Activated CD8-positive, alpha-beta memory T cell treated with anti-CD3 and anti-CD28 coated beads, Interleukin-2, amount 50 U/mL, for 48 hours (primary cell): ENCODE measurements around the gene RHEX.
"Not testable (repeated sequence)": the region's sequence is repeated elsewhere in the genome, so short reads cannot be mapped to it uniquely, and the experiment has no call there.

ENCODE experiments used
- DNase-seq: peaks from one replicate; pipeline ENCODE4 v3.0.0-alpha.2; 2020

Gene RHEX, protein sequence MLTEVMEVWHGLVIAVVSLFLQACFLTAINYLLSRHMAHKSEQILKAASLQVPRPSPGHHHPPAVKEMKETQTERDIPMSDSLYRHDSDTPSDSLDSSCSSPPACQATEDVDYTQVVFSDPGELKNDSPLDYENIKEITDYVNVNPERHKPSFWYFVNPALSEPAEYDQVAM

DNA sequence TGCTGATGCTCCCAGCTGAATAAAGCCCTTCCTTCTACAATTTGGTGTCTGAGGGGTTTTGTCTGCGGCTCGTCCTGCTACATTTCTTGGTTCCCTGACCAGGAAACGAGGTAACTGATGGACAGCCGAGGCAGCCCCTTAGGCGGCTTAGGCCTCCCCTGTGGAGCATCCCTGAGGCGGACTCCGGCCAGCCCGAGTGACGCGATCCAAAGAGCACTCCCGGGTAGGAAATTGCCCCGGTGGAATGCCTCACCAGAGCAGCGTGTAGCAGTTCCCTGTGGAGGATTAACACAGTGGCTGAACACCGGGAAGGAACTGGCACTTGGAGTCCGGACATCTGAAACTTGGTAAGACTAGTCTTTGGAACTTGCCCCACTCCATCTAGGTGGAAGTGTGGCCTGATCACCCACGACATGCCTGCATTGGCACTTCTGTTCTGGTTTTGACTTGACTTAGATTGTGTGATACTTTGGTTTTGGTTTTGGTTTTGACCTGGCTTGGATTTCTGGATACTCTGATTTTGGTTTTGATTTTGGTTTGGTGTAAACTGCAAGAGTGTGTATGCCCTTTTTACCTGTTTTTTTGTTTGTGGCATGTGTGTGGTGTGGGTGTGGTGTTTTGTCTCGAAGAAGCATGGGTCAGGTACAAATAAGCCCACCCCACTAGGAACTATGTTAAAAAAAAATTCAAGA, at the start of gene RHEX:
RHEX (plus strand) TSS at position 255 of the 692 bp plus-strand sequence. CDS start 44,656 bp downstream, outside the sequence.
- DNase-seq, result not testable (repeated sequence)

DNA sequence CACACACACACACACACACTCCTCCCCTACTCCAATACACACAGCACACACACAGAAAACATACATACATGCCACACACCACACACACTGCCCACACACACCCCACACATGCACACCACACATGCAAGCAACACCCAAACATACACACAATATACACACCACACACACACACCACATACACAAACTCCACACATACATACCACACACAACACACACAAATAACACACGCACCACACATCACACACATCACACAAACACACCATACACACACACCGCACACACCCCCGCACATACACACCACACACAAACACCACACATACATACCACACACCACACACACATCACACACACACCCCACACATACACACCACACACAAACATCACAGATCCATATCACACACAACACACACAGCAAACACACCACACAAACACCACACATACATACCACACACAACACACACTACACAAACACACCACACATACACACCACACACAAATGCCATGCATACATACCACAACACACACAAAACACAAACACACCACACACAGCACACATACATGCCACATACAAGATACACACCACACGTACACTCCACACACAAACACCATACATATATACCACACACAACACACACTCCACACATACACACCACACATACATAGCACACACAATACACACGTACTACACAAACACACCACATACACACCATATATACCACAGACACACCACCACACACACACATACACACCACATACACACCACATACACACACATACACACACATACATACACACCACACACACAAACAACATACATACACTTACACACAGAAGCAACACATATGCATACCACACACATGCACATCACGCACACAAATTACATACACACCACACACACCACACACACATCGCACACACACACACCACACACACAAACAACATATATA, 48.8 kb upstream of the RHEX start:
- no peak for DNase-seq

DNA sequence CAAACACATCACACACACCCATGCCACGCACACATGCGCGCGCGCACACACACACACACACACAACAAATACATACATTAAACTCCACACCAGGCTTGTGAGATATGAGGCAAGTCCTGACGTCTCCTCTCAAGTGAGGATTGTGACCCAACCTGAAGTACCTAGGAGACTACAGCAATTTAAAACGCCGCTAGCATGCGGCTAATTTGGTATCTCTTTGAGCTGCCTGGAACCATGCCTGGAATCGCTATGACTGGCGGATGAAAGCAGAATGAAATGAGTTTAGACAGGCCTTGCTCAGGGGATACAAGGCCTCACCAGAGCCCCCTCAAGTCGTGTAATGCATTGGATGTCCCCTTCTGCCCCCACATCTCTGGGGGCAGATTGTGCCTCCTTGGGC, 48.1 kb upstream of the RHEX start:
- DNase-seq, result peak; percentile 29

DNA sequence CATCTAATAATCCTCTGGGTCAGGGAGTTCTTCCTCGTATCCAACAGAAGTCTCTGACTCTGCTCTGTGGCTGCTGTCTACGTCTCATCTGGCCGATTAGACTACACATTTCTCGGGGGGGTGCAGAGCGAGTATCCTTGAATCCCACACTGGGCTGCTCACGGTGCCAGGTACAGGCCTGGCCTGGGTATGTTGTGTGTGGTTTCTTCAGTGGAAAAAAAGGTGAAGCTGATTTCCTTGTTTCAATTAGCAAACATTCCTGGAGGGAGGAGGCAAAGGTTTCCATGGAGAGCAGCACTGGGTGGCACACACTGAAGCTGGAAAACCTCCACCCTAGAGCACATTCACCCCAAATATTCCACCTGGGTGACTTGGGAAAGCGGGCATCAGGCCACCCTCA, 47.7 kb upstream of the RHEX start:
- DNase-seq, result no peak

DNA sequence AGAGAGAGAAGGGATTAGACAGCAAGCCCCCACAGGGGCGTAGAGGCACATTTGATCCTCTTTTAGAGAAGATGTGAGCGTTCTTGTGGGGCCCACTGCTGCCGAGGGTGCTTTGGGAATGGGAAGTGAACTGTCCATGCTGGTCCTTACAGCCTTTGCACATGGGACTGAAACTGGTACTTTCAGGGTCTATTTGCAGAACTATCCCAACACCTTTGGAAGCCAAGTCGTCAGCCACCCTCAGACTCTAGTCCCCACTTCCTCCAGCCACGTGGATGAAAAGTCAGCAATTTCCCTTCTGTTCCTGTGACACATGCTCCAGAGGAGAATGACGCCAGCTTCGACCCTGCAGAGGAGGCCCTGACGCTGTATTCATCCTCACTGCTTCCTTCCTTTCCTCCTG, 47.2 kb upstream of the RHEX start:
- DNase-seq, result no peak

DNA sequence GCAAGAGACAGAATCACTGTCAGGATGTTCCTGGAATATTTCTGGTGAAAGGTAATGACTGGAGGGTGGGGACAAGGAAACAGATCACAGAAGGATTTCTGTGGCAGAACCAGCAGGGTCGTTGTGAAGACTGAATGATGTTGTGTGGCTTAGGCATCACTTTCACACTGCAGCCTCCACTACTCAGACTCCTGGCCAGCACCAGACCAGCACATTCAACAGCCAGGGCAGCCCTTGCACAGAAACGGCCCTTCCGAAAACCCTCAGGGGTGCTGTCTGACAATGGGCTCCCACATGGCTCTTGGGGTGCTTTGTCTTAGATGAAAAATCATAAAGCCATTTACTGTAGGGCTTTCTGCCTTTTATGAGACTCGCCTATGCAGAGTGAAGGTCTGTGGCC, 46.0 kb upstream of the RHEX start:
- DNase-seq, result no peak

DNA sequence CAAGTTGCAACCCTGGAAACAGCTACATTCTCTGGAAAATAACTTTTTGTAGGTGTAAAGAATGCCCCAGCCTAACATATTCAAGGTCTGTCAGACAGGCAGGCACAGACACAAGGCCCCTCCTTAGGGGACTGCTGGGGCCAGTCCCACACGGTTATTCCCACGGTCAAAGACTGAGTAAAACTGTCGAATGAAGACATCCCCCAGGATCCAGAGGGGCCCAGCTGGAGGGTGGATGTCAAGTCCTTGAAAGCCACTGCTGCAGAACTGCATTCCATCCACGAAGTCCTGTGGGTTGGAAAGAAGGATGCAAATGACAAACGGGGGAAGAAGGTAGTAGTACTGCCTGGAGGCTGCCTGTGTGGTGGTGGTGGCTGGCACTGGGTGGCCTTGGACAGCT, 42.9 kb upstream of the RHEX start:
- no peak for DNase-seq

DNA sequence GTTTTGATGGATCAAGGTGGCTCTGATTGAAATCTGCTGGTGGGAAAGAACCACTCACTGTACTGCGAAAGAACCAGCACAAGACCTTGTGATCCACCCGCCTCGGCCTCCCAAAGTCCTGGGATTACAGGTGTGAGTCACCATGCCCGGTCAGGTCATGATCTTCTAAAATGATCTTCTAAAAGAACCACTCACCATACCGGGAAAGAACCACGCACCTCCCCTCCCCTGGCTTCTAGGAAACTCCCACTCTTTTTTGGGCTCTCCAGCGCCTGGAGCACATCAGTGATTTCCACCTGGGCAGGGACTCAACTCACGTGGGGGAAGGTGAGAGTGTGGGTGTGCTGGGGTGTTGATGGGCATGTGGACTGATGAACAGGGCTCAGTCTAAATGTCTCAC, 41.9 kb upstream of the RHEX start:
- no peak for DNase-seq

DNA sequence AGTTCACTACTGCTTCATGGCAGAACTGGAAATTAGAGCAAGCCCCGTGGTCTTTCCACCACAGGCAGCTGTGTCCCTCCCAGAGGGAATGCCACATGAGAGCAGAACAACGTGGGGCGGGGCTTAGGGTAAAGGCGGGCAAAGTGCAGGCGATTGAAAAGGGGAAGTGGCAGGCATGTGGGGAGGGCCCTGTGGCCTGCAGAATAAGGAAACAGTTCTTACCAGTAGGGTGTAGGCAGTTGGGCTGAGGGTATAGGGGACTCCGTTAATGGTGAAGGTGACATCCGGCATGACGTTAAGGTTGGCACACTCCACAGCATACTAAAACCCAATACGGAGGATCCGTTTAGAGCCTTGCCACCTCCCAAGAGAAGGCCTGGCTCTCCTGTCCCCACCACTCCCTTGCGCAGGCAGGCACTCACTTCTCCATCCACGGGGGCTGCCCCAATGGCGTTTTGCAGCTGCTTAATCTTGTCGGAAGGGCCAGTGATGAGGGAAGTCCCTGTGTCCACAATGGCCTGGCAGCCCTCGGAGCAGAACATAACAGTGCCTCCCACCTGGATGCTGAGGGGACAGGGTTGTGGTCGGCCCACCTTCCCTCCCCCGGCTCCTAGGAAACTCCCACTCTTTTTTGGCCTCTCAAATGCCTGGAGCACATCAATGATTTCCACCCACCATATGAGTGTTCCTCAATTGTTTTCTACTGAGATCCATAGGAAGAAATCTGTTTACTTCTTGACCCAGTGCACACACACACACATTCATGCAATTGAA, 40.7 kb upstream of the RHEX start:
- no peak for DNase-seq

DNA sequence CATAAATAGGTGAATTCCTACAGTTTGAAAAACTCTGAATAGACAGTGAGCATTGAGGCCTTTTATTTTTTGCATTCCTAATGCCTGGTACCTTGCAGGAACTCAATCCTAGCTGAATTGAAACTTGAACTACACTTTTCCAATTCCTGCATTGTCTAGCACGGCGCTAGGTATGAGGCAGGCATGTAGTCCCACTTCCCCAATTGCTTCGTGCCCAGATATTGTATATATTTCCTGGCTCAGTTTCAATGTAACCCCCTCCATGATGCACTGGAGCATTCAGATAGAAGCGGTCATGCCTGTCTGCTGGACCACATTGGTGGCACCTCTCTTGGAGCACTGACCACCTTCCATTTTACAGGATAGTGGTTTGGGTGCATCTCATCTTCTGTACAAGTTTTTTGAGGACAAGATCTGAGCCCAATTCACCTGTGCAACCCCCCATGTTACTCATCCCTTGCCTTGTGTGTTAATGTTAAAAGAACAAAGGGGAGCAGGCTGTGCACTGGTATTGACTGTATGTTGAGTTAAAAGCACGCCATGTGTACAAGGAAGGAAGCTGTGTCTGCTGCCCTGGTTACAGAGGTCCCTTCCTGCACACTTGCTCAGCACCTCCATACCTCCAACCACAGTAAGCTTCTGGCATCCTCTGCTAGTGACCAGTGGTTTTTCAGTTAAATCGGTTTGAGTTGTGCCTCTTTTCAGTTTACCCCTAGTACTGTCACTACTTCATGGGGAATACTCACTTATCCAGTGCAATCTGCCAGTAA, 39.8 kb upstream of the RHEX start:
- no peak for DNase-seq

DNA sequence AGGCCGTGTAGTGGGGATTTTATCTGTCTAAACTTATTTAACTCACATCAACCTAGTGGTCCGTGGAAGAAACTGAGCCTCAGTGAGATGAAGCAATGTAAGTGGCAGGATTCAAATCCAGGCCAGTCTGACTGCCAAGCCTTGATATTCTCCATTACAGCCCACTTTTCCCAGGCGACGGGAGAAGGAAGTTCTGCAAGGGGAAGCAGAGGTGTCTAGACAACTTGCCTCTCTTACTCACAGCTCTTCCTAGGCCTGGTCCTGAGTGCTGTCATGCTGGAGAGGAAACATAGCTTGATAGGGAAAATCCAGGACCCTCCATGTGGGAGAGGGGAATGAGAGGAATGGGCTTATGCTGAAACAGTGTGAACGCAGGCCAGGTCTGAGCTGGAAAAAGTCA, 38.4 kb upstream of the RHEX start:
- DNase-seq, result no peak

DNA sequence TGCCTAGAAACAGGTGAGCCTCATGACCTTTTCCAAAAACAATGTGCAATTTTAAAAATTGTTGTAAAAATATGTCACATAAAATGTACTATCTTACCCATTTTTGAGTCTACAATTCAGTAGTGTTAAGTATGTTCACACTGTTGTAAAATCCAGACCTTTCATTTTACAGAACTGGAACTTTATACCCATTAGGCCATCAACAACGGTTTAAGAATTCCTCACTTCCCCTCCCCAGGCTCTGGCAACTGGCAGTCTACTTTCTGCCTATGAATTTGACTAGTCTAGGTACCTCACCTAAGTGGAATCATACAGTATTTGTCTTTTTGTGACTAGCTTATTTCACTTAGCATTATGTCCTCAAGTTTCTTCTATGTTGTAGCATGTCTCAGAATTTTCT, 37.9 kb upstream of the RHEX start:
- DNase-seq, result no peak

DNA sequence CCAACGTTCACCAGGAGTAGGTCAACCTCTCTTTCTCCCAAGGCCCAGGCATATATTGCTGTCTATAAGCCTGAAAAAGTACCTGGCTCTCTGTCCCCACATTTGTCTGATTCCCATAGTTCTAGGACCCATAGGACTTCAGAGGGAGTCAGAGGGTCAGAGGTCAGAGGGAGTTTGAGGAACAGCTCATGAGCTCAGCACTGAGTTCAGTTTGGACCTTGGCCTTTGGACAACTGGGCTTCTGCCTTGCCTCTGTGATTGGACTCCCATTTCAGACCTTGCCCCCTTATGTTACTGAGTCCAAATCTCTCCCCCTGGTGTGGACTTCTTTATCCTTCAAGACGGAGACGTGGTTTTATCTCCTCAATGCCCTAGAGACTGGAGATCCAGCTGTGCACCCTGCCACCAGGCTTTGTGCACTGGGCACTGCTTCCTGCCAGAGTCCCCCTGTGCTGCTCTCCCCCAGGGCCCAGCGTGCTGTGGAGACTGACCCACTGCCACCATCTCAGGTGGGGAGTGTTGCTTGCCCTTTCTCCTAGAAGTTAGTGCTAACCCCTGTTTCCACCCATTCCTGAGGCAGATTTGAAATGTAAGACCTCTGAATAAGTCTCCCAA, 32.5 kb upstream of the RHEX start:
- no peak for DNase-seq

DNA sequence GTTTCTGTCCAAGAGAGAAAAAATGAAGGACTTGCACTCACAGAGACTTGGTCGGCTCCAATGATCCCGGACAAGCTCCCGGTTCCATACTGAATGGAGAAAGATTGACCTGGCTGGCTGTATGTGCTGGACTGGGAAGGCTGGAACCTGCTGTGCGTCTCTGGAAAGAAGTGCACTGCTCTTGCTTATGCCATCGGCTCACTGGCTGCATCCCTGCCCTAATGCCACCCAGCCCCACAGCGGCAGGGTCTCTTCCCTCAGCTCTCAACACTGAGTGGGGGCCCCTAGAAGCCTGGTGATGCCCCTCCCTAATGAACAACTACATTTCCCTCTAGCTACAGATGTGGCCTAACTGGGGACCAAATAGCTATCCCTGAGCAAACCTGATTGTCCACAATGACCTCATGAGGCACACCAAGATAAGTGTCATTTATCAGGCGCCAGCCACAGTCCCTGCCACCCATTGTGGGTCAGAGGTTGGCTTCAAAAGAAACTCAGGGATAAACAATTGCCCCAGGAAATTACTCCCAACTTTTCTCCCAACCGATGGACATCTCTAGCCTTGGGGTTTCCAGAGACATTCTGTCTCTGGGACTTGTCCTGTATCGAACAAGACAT, 31.9 kb upstream of the RHEX start:
- no peak for DNase-seq

DNA sequence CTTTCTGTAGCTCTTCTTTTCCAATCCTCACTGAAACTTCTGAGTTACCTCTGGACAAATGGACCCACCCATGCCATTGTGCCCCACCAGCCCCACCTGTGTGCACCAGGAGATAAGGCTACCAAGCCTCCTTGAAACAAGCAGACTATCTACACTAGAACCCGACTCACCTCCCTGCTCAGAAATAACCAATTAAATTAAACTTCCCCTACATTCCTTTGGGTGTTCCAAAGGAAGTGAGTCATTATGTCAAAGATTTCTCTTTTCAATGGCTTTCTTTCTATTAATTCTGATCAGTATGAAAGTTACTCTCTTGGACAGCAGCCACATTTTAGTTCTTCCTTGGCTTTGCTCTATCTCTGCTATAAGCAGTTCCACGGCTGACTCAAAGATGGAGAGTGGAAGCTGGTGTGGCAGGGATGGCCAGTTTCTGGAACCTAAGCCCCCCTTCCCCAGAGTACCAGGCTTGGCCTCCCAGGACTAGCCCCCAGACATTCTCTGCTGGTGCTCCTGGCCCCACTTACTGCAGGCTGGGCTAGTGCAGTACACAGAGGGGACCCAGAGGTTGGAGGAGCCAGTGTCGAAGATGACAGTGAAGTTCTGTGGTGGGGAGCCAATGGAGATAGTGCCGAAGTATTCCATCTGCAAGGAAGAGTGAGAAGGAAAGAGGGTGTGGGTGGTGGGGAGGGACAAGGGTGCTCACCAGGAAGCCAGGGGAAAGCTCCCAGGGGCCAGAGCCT, 31.2 kb upstream of the RHEX start:
- no peak for DNase-seq

DNA sequence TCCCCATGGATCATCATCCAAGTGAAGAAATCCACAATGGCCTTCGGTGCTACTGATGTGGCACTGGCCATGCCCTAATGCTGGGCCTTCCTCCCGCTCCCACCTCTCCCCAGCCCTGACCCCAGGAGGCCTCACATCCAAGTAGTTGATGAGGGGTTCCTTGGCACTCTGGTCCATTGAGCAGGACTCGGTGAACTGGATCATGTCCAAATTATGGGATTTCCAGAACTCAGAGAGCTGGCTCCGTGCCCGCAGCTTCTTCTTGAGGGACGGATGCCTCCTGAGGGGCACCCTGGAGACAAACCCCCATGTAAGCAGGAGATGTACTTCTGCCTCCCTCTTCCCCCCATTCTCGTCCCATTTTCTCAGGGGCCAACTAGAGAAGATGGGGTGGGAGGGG, 30.2 kb upstream of the RHEX start:
- no peak for DNase-seq

DNA sequence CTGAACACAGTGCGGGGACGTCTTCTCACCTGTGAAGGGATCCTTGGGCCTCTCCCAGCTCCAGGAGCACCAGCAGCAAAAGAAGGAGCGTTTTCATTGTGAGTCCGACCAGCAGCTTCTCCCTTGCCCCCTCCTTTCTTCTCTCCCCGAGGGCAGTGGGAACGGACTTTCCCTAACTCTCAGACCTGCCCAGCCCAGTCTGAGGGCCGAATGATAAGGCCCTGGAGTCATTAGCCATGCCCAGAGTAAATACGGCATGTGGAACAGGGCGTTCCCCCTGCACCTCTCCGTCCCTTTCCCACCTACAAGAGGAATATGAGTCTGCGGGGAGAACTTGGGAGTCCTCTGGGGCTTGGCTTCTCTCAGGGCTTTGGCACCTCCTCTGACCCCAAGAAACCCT, 29.3 kb upstream of the RHEX start, which contains the start of gene CTSE:
CTSE (minus strand) TSS at position 201 of the 400 bp plus-strand sequence; CDS start at position 97, 104 bp downstream.
- DNase-seq, result no peak

DNA sequence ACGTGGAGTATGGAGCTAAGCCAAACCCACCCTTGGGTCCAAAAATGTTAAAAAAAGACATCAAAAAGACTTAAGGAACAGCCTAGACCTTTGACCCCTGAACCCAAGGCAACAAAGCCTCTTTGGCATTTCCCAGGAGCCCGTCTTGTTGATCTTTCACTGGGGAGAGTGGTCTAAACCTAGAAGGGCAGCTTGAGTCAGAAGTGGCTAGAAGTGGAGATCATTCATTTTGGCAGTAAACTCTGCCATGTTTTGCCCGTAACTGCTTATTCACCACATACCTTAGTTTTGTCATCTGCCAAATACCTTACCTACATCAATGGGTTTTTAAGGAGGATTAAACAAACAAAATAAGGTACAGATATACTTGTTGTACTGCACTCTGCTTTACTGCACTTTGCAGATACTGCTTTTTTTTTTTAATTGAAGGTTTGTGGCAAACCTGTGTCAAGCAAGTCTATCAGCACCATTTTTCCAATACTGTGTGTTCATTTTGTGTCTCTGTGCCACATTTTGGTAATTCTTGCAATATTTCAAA, 27.6 kb upstream of the RHEX start:
- DNase-seq, result no peak

DNA sequence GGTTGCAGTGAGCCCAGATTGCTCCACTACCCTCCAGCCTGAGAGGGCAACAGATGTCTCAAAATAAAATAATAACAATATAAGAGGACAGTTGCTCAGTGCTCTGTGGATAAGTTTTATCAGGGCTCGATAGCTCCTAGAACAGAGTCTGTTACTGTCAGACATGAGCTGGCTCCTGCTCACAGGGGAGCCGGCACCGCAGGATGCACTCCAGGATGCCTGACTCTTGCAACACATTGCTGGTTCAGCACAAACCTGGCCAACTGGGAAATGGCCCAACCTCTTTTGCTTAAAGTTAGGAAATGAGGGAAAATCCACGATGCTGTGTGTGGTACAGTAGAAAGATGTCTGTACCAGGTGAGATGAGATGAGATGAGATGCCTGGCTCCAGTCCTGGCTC, 23.5 kb upstream of the RHEX start:
- no peak for DNase-seq

DNA sequence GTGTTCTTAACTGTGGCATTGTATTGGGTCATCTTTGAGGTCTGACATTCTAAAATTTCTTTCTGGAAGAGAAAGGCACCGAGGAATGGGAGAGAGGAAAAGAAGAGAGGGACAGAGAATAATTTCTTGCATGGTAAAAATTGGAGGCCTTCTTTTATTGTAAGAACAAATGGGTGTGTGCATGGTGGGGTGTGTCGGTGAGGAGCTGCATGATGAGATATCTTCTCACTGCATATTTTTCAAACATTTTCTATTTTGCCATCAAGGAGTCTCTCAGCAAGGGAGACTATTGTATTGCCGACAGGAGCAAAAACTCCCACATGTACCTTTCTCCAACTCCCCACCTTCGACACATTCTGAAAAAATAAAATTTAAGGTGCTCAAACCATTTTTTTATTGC, 22.8 kb upstream of the RHEX start:
- DNase-seq, result no peak
